ENCODE measurements around the gene SLC35E1.

The SLC35E1 gene

GRCh38 chr19:16590876-16591802 is 18.9 kb upstream of the SLC35E1 start:
- no peak for TF ChIP-seq ZFX (IDR thresholded peaks at IDR 0.05)
- TF ChIP-seq, protein P1, sequence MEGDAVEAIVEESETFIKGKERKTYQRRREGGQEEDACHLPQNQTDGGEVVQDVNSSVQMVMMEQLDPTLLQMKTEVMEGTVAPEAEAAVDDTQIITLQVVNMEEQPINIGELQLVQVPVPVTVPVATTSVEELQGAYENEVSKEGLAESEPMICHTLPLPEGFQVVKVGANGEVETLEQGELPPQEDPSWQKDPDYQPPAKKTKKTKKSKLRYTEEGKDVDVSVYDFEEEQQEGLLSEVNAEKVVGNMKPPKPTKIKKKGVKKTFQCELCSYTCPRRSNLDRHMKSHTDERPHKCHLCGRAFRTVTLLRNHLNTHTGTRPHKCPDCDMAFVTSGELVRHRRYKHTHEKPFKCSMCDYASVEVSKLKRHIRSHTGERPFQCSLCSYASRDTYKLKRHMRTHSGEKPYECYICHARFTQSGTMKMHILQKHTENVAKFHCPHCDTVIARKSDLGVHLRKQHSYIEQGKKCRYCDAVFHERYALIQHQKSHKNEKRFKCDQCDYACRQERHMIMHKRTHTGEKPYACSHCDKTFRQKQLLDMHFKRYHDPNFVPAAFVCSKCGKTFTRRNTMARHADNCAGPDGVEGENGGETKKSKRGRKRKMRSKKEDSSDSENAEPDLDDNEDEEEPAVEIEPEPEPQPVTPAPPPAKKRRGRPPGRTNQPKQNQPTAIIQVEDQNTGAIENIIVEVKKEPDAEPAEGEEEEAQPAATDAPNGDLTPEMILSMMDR (conservative IDR thresholded peaks at IDR 0.05), result no peak
- H3K27ac ChIP-seq, result no peak overlapping the region

DNA sequence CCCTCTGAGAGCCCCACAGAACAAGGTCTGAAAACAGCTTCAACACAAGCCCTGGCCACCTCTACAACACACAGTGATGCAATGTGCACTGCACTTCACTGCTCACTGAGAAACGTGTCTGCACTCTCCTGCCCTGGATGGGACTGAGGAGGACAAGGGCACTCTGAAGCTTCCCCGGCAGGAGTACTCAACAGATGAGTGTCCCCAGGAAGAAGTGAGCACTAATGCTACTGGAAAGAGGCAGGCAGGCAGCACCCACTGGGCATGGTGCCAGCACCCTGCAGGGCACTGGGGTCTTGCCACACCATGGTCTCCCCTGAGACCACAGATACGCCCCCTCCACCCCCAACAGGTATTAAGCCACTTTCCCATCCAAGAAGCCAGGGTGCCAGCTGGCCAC is 17.7 kb upstream of the SLC35E1 start:
- TF ChIP-seq ZFX (IDR thresholded peaks at IDR 0.05), result no peak
- TF ChIP-seq, protein P1 (conservative IDR thresholded peaks at IDR 0.05), result no peak
- no peak overlapping the region for H3K27ac ChIP-seq

- H3K27ac ChIP-seq, result no peak overlapping the region
- TF ChIP-seq, protein P1 (conservative IDR thresholded peaks at IDR 0.05), result no peak
- TF ChIP-seq ZFX (IDR thresholded peaks at IDR 0.05), result no peak
Measured at GRCh38 chr19:16588824-16589577, 16.8 kb upstream of the SLC35E1 start.

- no peak for TF ChIP-seq ZFX (IDR thresholded peaks at IDR 0.05)
- TF ChIP-seq, protein P1 (conservative IDR thresholded peaks at IDR 0.05), result no peak
- no peak overlapping the region for H3K27ac ChIP-seq
Measured at GRCh38 chr19:16587833-16588823, 15.9 kb upstream of the SLC35E1 start.

DNA sequence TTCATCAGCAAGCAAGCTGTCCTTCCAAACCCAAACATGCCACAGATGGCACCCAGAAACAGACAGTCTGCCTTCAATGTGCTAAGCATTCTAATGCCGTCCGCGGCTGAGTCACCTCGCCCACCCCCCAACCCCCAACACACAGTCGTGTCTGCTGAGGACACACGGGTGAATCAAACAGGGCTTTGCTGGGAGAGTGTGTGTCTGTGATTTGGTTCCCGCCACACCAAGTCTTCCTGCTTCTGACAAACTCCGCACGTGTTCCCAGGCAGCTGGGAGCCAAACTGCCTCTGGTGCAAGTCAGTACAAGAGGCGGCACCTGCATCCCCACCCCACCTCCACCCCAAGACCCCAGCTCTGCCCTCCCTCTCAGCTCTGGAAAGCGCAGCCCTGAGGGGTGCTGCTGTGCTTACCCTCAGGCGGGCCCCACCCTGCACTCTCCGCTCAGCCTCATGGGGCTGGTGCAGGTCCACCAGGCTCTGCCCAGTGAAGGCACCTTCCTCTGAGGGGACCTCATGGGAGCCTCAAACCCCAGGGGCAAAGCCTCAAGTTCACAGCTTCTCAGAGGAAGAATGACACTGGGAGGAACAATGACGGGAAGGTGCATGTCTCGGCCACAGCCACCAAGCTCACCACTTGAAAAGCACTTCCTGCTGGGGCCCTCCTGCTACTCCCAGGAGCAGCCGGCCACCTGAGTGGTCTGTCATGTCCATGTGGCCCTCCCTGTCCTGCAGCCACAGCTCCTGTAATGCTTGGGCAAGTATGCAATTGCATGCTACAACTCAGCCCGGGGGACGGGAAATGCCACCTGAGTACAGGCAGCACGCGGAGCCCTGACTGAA is 15.0 kb upstream of the SLC35E1 start:
- H3K27ac ChIP-seq, result no peak overlapping the region
- TF ChIP-seq, protein P1 (conservative IDR thresholded peaks at IDR 0.05), result no peak
- no peak for TF ChIP-seq ZFX (IDR thresholded peaks at IDR 0.05)

GRCh38 chr19:16586477-16586871 is 14.3 kb upstream of the SLC35E1 start:
- TF ChIP-seq, protein P1 (conservative IDR thresholded peaks at IDR 0.05), result no peak
- TF ChIP-seq ZFX (IDR thresholded peaks at IDR 0.05), result no peak
- no peak overlapping the region for H3K27ac ChIP-seq

Data from C4-2B (cell line).